Neuronal stem cell (in vitro differentiated cells): ENCODE results near the gene RTRAF. TPM values are rescaled to one million over a fixed set of nuclear protein-coding genes. Genes with fewer than 3 reads are reported as not detected.

Source experiments
- DNase-seq: peaks from one replicate; pipeline ENCODE4 v3.0.0-alpha.2; 2013; ENCODE audit warnings: low spot score
- H2AFZ ChIP-seq: one replicate; pipeline ENCODE4 v1.6.1; 2013; ENCODE audit warnings: mild to moderate bottlenecking, low read length, inconsistent platforms
- H2AK5ac ChIP-seq: 2 replicates; pipeline ENCODE4 v1.6.1; 2013; ENCODE audit warnings: low read depth, mild to moderate bottlenecking, inconsistent platforms, low read length, moderate library complexity, mixed read lengths
- H2BK120ac ChIP-seq: 2 replicates; pipeline ENCODE4 v1.6.1; 2013; ENCODE audit warnings: low read depth, mild to moderate bottlenecking, inconsistent platforms, low read length, moderate library complexity, mixed read lengths
- H2BK12ac ChIP-seq: one replicate; pipeline ENCODE4 v1.6.1; 2013; ENCODE audit warnings: low read length, inconsistent platforms
- H2BK15ac ChIP-seq: 2 replicates; pipeline ENCODE4 v1.6.1; 2013; ENCODE audit warnings: mild to moderate bottlenecking, low read length, inconsistent platforms, mixed read lengths
- H2BK5ac ChIP-seq: one replicate; pipeline ENCODE4 v1.6.1; 2013; ENCODE audit warnings: inconsistent platforms, mild to moderate bottlenecking, low read length, moderate library complexity
- H3K14ac ChIP-seq: one replicate; pipeline ENCODE4 v1.6.1; 2013; ENCODE audit warnings: low read length, inconsistent platforms
- H3K18ac ChIP-seq: 2 replicates; pipeline ENCODE4 v1.6.1; 2013; ENCODE audit warnings: low read length, inconsistent platforms
- H3K23ac ChIP-seq: 2 replicates; pipeline ENCODE4 v1.6.1; 2013; ENCODE audit warnings: low read depth, mild to moderate bottlenecking, mixed read lengths, low read length, inconsistent platforms; ENCODE audit not compliant: poor library complexity
- H3K27ac ChIP-seq: replicated peaks from 3 replicates; pipeline ENCODE4 v1.5.1; 2013; ENCODE audit warnings: low read length, inconsistent platforms
- H3K27me3 ChIP-seq, 3 experiments: 2 replicates each; pipeline ENCODE4 v1.6.1; 2013; ENCODE audit warnings: low read length in 3 of 3, mild to moderate bottlenecking in 2 of 3, inconsistent platforms in 1 of 3, low read depth in 1 of 3, mixed read lengths in 1 of 3, moderate library complexity in 1 of 3; ENCODE audit not compliant: control insufficient read depth in 3 of 3, insufficient read depth in 3 of 3
- H3K36me3 ChIP-seq, 2 donors: replicated peaks in 1 of 2; 2 replicates each; pipeline ENCODE4 v1.6.1; 2013; ENCODE audit warnings: low read length in 2 of 2; ENCODE audit not compliant: control insufficient read depth in 2 of 2, insufficient read depth in 2 of 2
- H3K4ac ChIP-seq: 2 replicates; pipeline ENCODE4 v1.6.1; 2013; ENCODE audit warnings: inconsistent platforms, mild to moderate bottlenecking, low read length, moderate library complexity
- H3K4me1 ChIP-seq, 2 donors: 1 replicate in 1 of 2; 2 replicates in 1 of 2; pipeline ENCODE4 v1.6.1; 2013; ENCODE audit warnings: low read length in 2 of 2, low read depth in 1 of 2; ENCODE audit not compliant: control insufficient read depth in 2 of 2, insufficient read depth in 1 of 2
- H3K4me2 ChIP-seq: one replicate; pipeline ENCODE4 v1.6.1; 2013; ENCODE audit warnings: mild to moderate bottlenecking, low read length, inconsistent platforms; ENCODE audit not compliant: insufficient read depth, poor library complexity, severe bottlenecking
- H3K4me3 ChIP-seq, 2 donors: 2 replicates each; pipeline ENCODE4 v1.5.1; 2013; ENCODE audit warnings: low read length in 2 of 2, mild to moderate bottlenecking in 2 of 2, inconsistent platforms in 1 of 2, moderate library complexity in 1 of 2
- H3K79me1 ChIP-seq: one replicate; pipeline ENCODE4 v1.6.1; 2013; ENCODE audit warnings: low read depth, mild to moderate bottlenecking, inconsistent platforms, low read length, moderate library complexity
- H3K9ac ChIP-seq: one replicate; pipeline ENCODE4 v1.6.1; 2013; ENCODE audit warnings: mild to moderate bottlenecking, low read depth, low read length, inconsistent platforms; ENCODE audit not compliant: poor library complexity
- H3K9me3 ChIP-seq, 2 donors: replicated peaks in 1 of 2; 2 replicates each; pipeline versions ENCODE3 to v1.6.1; 2013; ENCODE audit warnings: low read length in 2 of 2, mild to moderate bottlenecking in 2 of 2, inconsistent platforms in 1 of 2, low read depth in 1 of 2, mixed read lengths in 1 of 2, moderate library complexity in 1 of 2; ENCODE audit not compliant: control insufficient read depth in 2 of 2, insufficient read depth in 1 of 2
- H4K8ac ChIP-seq: one replicate; pipeline ENCODE4 v1.6.1; 2013; ENCODE audit warnings: low read depth, mild to moderate bottlenecking, inconsistent platforms, low read length, moderate library complexity
- H4K91ac ChIP-seq: one replicate; pipeline ENCODE4 v1.6.1; 2013; ENCODE audit warnings: low read length, low read depth, mild to moderate bottlenecking, inconsistent platforms; ENCODE audit not compliant: poor library complexity
- WGBS, 2 donors: extraction: QIAGEN DNeasy Blood & Tissue Kit; methylation state at CpG; one replicate each; pipeline ENCODE4 v1.1.7; 2013; ENCODE audit warnings: missing lambda C conversion rate in 2 of 2, mixed read lengths in 1 of 2; ENCODE audit not compliant: insufficient read length in 2 of 2, insufficient replicate concordance in 1 of 2; ENCODE audit errors: extremely low coverage in 2 of 2; 5-methylcytosine and 5-hydroxymethylcytosine counted together
- polyA plus RNA-seq, 2 experiments: library from polyadenylated mRNA; stranded (reverse); fragments of 200-250 nt; gene quantifications; one replicate each; pipeline ENCODE4 v1.2.3, GENCODE V29; 2013

RTRAF gene
- 643 TPM for polyA plus RNA-seq (2013, experiment 1 of 2)
- 645 TPM for polyA plus RNA-seq (2013, experiment 2 of 2)

GRCh38 chr14:51989293-51990234 is at the start of gene RTRAF:
TSS of gene RTRAF (plus strand) at chr14:51989546. CDS start at chr14:51989640, 94 bp downstream.
- Histone ChIP-seq H3K14ac (peak within 1 kb of the TSS; percentile 98), H3K9me3 (no peaks in the 10 kb centered on the region), H3K27me3 (no peaks in the 10 kb centered on the region), H2BK12ac (no peak within 1 kb of the TSS), H3K4ac (no peak within 1 kb of the TSS), H3K27ac (peak within 1 kb of the TSS; percentile 52), H3K36me3 (peaks cover 4 to 38% of the 10 kb centered on the region in 2 donors), H3K4me1 (peaks cover 3 to 7% of the 10 kb centered on the region in 2 donors), H2AK5ac (no peak within 1 kb of the TSS), H4K91ac (peak within 1 kb of the TSS; percentile 34), H3K79me1 (peaks cover 9% of the 10 kb centered on the region), H3K9ac (peak within 1 kb of the TSS; percentile 95), H3K18ac (peak within 1 kb of the TSS; percentile 90), H2AFZ (peak within 1 kb of the TSS; percentile 88), H3K4me2 (peak within 1 kb of the TSS; percentile 65), H2BK120ac (no peak within 1 kb of the TSS), H2BK5ac (peak within 1 kb of the TSS; percentile 45), H2BK15ac (no peak within 1 kb of the TSS), H4K8ac (no peak within 1 kb of the TSS), H3K4me3 (peak within 1 kb of the TSS; percentile 85 to 95), H3K23ac (peak within 1 kb of the TSS; percentile 96)
- DNase-seq = peak; percentile 81
- WGBS, 2 donors = no CpG with 5 or more reads among the region's 72 CpGs

- peaks cover 0 to 7% of the 10 kb centered on the region in 2 donors for H3K36me3 ChIP-seq
- H3K4ac ChIP-seq = no peak overlapping the region
- H3K23ac ChIP-seq = no peak overlapping the region
- no peaks in the 10 kb centered on the region for H3K79me1 ChIP-seq
- H4K91ac ChIP-seq = no peak overlapping the region
- H2BK12ac ChIP-seq = no peak overlapping the region
- H3K4me1 ChIP-seq = peaks cover 0 to 6% of the 10 kb centered on the region in 2 donors
- no peak for DNase-seq
- no peak overlapping the region for H3K14ac ChIP-seq
- no peak overlapping the region for H2BK5ac ChIP-seq
- no peak overlapping the region for H2AFZ ChIP-seq
- no peak overlapping the region for H3K4me3 ChIP-seq
- H3K4me2 ChIP-seq = no peak overlapping the region
- H3K27ac ChIP-seq = no peak overlapping the region
- H2BK15ac ChIP-seq = no peak overlapping the region
- H2AK5ac ChIP-seq = no peak overlapping the region
- no peak overlapping the region for H3K9ac ChIP-seq
- WGBS, 2 donors = no CpG with 5 or more reads among the region's 10 CpGs
- H3K9me3 ChIP-seq = peaks cover 0 to under 1% of the 10 kb centered on the region in 2 donors
- H2BK120ac ChIP-seq = no peak overlapping the region
- no peak overlapping the region for H3K18ac ChIP-seq
- no peaks in the 10 kb centered on the region for H3K27me3 ChIP-seq
- no peak overlapping the region for H4K8ac ChIP-seq
Measured at GRCh38 chr14:51939755-51940301, 49.5 kb upstream of the RTRAF start.

GRCh38 chr14:51942971-51943370 is 46.4 kb upstream of the RTRAF start:
- H3K4me3 ChIP-seq = no peak overlapping the region
- no peak overlapping the region for H2BK15ac ChIP-seq
- H3K4ac ChIP-seq = no peak overlapping the region
- no peak overlapping the region for H2AFZ ChIP-seq
- peaks cover 3 to 27% of the 10 kb centered on the region in 2 donors for H3K9me3 ChIP-seq
- H3K27me3 ChIP-seq = no peaks in the 10 kb centered on the region
- H3K27ac ChIP-seq = no peak overlapping the region
- H2BK5ac ChIP-seq = no peak overlapping the region
- no peak overlapping the region for H2BK12ac ChIP-seq
- H4K91ac ChIP-seq = no peak overlapping the region
- H3K79me1 ChIP-seq = no peaks in the 10 kb centered on the region
- no peak overlapping the region for H2AK5ac ChIP-seq
- H4K8ac ChIP-seq = no peak overlapping the region
- H3K23ac ChIP-seq = no peak overlapping the region
- H3K18ac ChIP-seq = no peak overlapping the region
- H3K4me2 ChIP-seq = no peak overlapping the region
- no peak overlapping the region for H2BK120ac ChIP-seq
- H3K14ac ChIP-seq = no peak overlapping the region
- no peak overlapping the region for H3K9ac ChIP-seq
- no CpG with 5 or more reads among the region's 2 CpGs for WGBS, 2 donors
- H3K36me3 ChIP-seq = peaks cover 0 to 21% of the 10 kb centered on the region in 2 donors
- DNase-seq = no peak
- H3K4me1 ChIP-seq = peaks cover 0 to 6% of the 10 kb centered on the region in 2 donors

GRCh38 chr14:51950007-51950406 is 39.3 kb upstream of the RTRAF start:
- no CpG with 5 or more reads among the region's 2 CpGs for WGBS, 2 donors
- H3K36me3 ChIP-seq = peaks cover 0 to 72% of the 10 kb centered on the region in 2 donors

More at GRCh38 chr14:51950007-51950406, 39.3 kb upstream of the RTRAF start:
- Histone ChIP-seq H2BK5ac (no peak overlapping the region), H3K4me2 (no peak overlapping the region), H3K9ac (no peak overlapping the region), H4K8ac (no peak overlapping the region), H2BK15ac (no peak overlapping the region), H2BK120ac (no peak overlapping the region), H3K27me3 (no peaks in the 10 kb centered on the region), H2AFZ (no peak overlapping the region), H3K23ac (no peak overlapping the region), H3K9me3 (peaks cover 7 to 28% of the 10 kb centered on the region in 2 donors), H2AK5ac (no peak overlapping the region), H3K4me1 (peaks cover 0 to 9% of the 10 kb centered on the region in 2 donors), H3K4me3 (no peak overlapping the region), H3K27ac (no peak overlapping the region), H3K14ac (no peak overlapping the region), H2BK12ac (no peak overlapping the region), H3K4ac (no peak overlapping the region), H3K79me1 (no peaks in the 10 kb centered on the region), H3K18ac (no peak overlapping the region), H4K91ac (no peak overlapping the region)
- DNase-seq = no peak
